Fibroblast of skin of abdomen (primary cell): ENCODE results near the gene CRYGN.

Experiments
- DNase-seq: peaks from one replicate; pipeline ENCODE4 v3.0.0-alpha.2; 2013

Gene CRYGN

GRCh38 chr7:151438864-151439601 lies 908 bp downstream of the CRYGN start:
- DNase-seq, result no peak

- DNase-seq, result no peak
Observed at GRCh38 chr7:151437866-151438516, 1.9 kb downstream of the CRYGN start.

GRCh38 chr7:151437159-151437553 lies 2.8 kb downstream of the CRYGN start:
- no peak for DNase-seq

GRCh38 chr7:151436446-151437158 lies 3.3 kb downstream of the CRYGN start:
- DNase-seq, result no peak

- DNase-seq, result no peak
Observed at GRCh38 chr7:151435971-151436370, 4.0 kb downstream of the CRYGN start.

- no peak for DNase-seq
Observed at GRCh38 chr7:151435103-151435916, 4.6 kb downstream of the CRYGN start.

GRCh38 chr7:151434549-151434948 lies 5.4 kb downstream of the CRYGN start:
- no peak for DNase-seq

GRCh38 chr7:151433721-151434400 lies 6.1 kb downstream of the CRYGN start:
- DNase-seq, result no peak

- no peak for DNase-seq
Observed at GRCh38 chr7:151432658-151433521, 7.1 kb downstream of the CRYGN start.

GRCh38 chr7:151431768-151432311 lies 8.1 kb downstream of the CRYGN start:
- DNase-seq, result no peak

GRCh38 chr7:151431281-151431767 lies 8.6 kb downstream of the CRYGN start:
- no peak for DNase-seq

GRCh38 chr7:151430391-151431205 lies 9.3 kb downstream of the CRYGN start:
- no peak for DNase-seq

GRCh38 chr7:151429560-151430331 lies 10.2 kb downstream of the CRYGN start:
- DNase-seq, result no peak

- DNase-seq, result no peak
Observed at GRCh38 chr7:151429237-151429559, 10.7 kb downstream of the CRYGN start.

- peak; percentile 66 for DNase-seq
Observed at GRCh38 chr7:151428378-151429236, 11.3 kb downstream of the CRYGN start.

- DNase-seq, result no peak
Observed at GRCh38 chr7:151427705-151428377, 12.1 kb downstream of the CRYGN start.

GRCh38 chr7:151426904-151427704 lies 12.8 kb downstream of the CRYGN start:
- no peak for DNase-seq
